Stimulated activated CD8-positive, alpha-beta memory T cell treated with anti-CD3 and anti-CD28 coated beads, Interleukin-7, amount 100 ng/mL, for 24 hours (primary cell): ENCODE measurements around the gene RTEL1.
"Not testable (repeated sequence)": the region's sequence is repeated elsewhere in the genome, so short reads cannot be mapped to it uniquely, and the experiment has no call there.

Experiments
- DNase-seq: peaks from one replicate; pipeline ENCODE4 v3.0.0-alpha.2; 2020; ENCODE audit warnings: low read depth

RTEL1 gene, protein sequence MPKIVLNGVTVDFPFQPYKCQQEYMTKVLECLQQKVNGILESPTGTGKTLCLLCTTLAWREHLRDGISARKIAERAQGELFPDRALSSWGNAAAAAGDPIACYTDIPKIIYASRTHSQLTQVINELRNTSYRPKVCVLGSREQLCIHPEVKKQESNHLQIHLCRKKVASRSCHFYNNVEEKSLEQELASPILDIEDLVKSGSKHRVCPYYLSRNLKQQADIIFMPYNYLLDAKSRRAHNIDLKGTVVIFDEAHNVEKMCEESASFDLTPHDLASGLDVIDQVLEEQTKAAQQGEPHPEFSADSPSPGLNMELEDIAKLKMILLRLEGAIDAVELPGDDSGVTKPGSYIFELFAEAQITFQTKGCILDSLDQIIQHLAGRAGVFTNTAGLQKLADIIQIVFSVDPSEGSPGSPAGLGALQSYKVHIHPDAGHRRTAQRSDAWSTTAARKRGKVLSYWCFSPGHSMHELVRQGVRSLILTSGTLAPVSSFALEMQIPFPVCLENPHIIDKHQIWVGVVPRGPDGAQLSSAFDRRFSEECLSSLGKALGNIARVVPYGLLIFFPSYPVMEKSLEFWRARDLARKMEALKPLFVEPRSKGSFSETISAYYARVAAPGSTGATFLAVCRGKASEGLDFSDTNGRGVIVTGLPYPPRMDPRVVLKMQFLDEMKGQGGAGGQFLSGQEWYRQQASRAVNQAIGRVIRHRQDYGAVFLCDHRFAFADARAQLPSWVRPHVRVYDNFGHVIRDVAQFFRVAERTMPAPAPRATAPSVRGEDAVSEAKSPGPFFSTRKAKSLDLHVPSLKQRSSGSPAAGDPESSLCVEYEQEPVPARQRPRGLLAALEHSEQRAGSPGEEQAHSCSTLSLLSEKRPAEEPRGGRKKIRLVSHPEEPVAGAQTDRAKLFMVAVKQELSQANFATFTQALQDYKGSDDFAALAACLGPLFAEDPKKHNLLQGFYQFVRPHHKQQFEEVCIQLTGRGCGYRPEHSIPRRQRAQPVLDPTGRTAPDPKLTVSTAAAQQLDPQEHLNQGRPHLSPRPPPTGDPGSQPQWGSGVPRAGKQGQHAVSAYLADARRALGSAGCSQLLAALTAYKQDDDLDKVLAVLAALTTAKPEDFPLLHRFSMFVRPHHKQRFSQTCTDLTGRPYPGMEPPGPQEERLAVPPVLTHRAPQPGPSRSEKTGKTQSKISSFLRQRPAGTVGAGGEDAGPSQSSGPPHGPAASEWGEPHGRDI (N-terminal part only)

GRCh38 chr20:63657937-63658748 lies at the start of gene RTEL1:
Gene RTEL1 (plus strand): TSS chr20:63658312. CDS start chr20:63659403, 1,091 bp downstream.
- DNase-seq: peak; percentile 81

DNA sequence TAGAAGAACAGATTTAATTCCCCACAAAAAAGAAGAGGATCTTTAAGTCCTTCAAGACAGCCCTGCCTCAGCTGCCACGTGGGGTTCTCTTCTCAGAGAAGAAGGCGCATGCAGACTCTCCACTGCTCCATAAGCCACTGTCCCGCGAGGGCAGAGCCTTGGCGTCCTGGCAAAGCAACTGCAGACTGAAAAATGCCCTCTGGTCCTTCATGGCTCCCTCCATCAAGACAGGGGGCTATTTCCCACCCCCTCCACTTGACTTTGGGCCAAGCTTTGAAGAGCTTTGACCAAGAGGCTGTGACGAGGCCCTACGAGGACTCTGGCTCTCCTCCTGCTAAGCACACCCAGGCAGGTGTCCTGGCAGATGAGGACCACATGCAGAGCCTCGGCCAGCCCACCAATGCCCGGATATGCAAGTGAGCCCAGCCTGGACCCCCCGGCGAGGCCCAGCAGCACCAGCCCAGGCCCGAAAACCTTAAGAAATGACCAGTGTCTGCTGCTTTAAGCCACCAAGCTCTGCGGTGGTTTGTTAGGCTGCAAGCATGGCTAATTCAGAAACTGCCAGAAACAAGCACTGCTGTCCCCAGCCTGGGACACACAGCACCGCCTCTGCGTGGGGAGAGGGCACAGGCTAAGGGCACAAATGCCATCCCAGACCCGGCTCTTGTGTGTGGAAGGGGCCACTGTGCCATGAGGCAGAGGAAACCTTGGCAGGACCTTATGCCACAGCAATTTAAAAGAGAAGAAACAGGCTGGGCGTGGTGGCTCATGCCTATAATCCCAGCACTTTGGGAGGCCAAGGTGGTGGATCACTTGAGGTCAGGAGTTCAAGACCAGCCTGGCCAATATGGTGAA lies 47.3 kb upstream of the RTEL1 start:
- no peak for DNase-seq

DNA sequence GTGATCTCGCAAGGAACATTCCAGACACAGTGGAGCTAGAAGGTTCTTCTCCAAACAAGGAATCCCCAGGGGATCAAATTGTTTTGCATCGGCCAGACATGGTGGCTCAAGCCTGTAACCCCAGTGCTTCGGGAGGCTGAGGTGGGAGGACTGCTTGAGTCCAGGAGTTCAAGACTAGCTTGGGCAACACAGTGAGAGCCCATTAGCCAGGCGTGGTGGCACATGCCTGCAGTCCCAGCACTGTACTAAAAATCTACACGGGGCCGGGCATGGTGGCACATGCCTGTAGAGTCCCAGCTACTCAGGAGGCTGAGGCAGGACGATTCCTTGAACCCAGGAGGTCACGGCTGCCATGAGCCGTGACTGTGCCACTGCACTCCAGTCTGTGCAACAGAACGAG lies 46.5 kb upstream of the RTEL1 start:
- DNase-seq: no peak

DNA sequence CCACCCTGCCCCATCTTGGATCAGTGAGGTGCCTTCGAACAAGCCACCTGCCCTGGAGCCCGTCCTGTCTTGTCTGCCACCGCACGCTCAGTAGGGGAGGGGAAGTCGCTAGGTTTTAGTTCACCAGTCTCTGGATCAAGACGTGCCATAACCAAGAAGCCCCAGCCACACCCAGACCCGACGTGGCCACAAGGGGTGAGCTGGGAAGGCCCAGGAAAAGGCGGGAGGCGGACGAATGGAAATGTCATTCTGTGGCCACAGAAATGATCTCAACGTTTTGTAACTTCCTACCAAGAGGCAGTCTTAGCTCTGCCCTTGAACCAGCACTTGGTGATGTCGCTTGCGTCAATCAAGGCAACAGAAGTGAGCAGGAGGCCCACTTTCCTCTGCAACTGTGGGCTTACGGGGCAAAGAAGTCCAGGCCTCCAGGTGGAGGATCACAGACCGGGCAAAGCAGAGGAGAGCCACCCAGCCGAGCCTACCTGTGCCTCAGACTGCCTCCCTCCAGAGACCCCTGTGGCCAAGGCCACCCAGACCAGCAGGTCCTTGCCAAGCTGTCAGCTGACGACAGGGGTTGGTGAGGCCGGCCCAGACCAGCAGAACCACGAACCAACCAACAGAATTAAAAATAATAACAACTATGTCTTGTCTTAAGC lies 45.7 kb upstream of the RTEL1 start:
- DNase-seq: no peak

GRCh38 chr20:63613863-63614594 lies 44.1 kb upstream of the RTEL1 start:
- not testable (repeated sequence) for DNase-seq

DNA sequence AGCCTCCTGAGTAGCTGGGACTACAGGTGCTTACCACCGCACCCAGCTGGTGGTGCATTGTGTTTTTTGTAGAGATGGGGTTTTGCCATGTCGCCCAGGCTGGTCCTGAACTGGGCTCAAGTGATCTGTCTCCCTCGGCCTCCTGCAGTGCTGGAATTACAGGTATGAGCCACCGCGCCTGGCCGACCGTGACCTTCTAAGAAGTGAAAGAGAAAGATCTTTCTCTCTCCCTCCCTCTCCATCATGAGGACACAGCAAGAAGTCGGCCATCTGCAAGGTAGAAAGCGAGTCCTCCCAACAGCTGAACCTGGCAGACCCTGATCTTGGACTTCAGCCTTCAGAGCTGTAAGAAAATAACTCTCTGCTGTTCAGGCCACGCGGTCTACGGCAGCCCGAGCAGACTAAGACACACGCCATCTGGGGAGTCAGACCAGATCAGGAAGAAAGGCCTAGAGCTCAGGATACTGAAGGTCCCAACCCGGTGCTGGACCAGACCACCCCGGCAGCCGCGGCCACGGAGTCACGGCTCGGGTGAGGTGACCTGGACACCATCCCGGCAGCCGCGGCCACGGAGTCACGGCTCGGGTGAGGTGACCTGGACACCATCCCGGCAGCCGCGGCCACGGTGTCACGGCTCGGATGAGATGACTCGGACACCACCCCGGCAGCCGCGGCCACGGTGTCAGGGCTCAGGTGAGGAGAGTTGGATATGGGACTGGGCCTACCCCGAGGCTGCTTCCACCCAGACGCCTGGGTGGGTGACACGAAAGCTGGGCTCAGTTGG lies 40.8 kb upstream of the RTEL1 start:
- no peak for DNase-seq

- no peak for DNase-seq
These were observed 40.2 kb upstream of the RTEL1 start for GRCh38 chr20:63617876-63618265.

DNA sequence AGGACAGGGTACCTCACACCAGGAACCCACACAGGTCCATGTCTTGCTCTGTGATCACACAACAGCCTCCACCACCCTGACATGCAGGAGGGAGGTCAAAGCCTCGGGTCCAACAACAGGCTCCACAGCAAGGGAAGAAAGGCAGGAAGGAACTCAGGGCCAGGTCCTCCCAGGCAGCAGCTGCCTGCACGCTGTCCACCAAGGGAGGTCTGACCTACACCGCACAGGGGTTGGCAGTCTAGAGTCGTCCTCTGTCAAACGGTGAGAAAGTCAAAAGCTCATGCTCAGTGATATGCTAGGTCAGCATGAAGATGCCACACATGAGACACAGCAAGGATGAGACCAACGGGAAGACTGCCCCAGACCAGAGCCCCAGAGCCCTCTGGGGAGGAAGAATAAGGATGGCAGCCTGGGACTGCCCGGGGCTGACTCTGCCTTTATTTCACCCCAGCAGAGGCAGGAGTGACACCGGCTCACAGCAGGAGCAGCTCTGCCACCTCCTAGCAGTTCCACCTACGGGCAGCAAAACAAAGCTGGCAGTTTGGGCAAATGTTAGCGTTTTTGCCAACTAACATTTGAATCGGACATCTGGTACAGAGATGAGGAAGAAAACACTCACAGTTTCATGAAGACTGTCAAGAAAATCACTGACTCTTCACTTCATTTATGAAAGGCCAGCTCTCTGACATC lies 39.7 kb upstream of the RTEL1 start:
- no peak for DNase-seq

GRCh38 chr20:63619086-63619485 lies 39.0 kb upstream of the RTEL1 start:
- no peak for DNase-seq

GRCh38 chr20:63619505-63619904 lies 38.6 kb upstream of the RTEL1 start:
- no peak for DNase-seq

- no peak for DNase-seq
These were observed 37.1 kb upstream of the RTEL1 start for GRCh38 chr20:63620991-63621390.

- DNase-seq: no peak
These were observed 36.0 kb upstream of the RTEL1 start for GRCh38 chr20:63622096-63622495.

GRCh38 chr20:63622732-63623131 lies 35.4 kb upstream of the RTEL1 start:
- DNase-seq: no peak

DNA sequence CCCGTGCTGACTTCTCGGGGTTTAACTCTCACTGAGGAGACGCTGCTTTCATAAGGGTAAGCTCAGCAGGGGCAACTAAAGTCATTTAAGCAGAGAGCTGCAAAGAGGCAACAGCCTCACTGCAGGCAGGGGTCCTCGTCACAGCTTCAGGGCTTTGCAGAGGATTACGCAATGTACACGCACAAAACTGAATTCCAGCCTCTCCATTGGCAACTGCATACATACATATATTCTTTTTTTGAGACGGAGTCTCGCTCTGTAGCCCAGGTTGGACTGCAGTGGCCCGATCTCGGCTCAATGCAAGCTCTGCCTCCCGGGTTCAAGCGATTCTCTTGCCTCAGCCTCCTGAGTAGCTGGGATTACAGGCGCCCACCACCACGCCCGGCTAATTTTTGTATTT lies 33.6 kb upstream of the RTEL1 start:
- no peak for DNase-seq

GRCh38 chr20:63625771-63626423 lies 32.2 kb upstream of the RTEL1 start:
- DNase-seq: no peak

GRCh38 chr20:63626424-63627128 lies 31.5 kb upstream of the RTEL1 start, which contains the start of gene GMEB2:
Gene GMEB2 (minus strand): TSS chr20:63627101. CDS start chr20:63619397, 7,704 bp downstream.
- no peak for DNase-seq
